Lower leg skin (tissue), 3 donors: ENCODE data around the gene MAP4K2.

Experiments used
- POLR2A ChIP-seq, 2 donors: fragments of 450-650 bp; IDR thresholded peaks; one replicate each; pipeline ENCODE4 v1.6.1; 2016 to 2017; ENCODE audit warnings: antibody characterized with exemption in 2 of 2, mild to moderate bottlenecking in 1 of 2, moderate library complexity in 1 of 2
- TF ChIP-seq, protein P1 (sequence below), 3 donors: fragments of 450-650 bp; IDR thresholded peaks; one replicate each; pipeline ENCODE4 v1.5.1; 2016; ENCODE audit warnings: antibody characterized with exemption in 3 of 3, mild to moderate bottlenecking in 3 of 3, moderate library complexity in 2 of 3

DNA sequence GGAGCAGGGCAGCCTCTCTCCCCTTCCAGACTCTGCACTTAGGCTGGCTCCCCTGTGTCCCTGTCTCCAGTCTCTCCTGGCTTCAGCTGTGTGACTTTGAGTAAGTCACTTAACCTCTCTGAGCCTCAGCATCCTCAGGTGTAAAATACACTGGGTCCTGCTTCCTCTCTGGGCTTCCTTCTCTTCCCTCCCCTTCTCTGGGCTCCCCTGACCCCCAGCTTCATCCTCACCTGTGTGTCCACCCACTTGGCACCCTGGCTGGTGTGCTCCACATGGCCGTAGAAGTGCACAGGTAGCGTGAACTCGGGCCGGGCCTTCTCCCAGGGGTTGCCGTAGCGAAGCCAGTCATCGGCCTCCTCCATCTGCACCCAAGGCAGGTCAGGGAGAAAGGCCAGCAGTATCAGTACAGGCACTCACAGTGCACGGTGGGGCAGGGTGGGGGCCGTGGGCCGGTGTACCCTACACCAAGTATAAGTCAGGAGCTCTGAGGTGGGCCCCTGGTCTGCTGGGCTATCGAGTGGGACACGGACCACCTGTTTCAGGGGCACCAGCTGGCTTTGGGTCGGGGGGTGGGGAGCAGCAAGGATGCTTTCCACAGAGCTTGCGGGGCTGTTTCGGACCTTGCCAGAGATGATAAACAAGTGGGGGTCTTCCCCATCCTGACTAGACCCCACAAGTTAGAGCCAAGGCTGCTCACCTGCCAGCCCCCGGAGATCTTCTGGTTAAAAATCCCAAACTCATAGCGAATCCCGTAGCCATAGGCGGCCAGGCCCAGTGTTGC is 45.3 kb downstream of the MAP4K2 start:
- TF ChIP-seq, protein P1, sequence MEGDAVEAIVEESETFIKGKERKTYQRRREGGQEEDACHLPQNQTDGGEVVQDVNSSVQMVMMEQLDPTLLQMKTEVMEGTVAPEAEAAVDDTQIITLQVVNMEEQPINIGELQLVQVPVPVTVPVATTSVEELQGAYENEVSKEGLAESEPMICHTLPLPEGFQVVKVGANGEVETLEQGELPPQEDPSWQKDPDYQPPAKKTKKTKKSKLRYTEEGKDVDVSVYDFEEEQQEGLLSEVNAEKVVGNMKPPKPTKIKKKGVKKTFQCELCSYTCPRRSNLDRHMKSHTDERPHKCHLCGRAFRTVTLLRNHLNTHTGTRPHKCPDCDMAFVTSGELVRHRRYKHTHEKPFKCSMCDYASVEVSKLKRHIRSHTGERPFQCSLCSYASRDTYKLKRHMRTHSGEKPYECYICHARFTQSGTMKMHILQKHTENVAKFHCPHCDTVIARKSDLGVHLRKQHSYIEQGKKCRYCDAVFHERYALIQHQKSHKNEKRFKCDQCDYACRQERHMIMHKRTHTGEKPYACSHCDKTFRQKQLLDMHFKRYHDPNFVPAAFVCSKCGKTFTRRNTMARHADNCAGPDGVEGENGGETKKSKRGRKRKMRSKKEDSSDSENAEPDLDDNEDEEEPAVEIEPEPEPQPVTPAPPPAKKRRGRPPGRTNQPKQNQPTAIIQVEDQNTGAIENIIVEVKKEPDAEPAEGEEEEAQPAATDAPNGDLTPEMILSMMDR (IDR thresholded peaks at IDR 0.05), result no peak
- TF ChIP-seq POLR2A (IDR thresholded peaks at IDR 0.05), result no peak
